ENCODE data around the gene TRAPPC2B. TPM values are rescaled to one million over a fixed set of nuclear protein-coding genes. Genes with fewer than 3 reads are reported as not detected.
"Not testable (repeated sequence)": the region's sequence is repeated elsewhere in the genome, so short reads cannot be mapped to it uniquely, and the experiment has no call there.

The TRAPPC2B gene
- total RNA-seq, 4 donors from 2014 or later: 15.3 to 22.9 (median 16.9) TPM

- ATAC-seq (ENCODE audit: low FRiP score) (peak; percentile 8), DNase-seq (ENCODE audit: low spot score) (no peak)
- TF ChIP-seq, protein P1, sequence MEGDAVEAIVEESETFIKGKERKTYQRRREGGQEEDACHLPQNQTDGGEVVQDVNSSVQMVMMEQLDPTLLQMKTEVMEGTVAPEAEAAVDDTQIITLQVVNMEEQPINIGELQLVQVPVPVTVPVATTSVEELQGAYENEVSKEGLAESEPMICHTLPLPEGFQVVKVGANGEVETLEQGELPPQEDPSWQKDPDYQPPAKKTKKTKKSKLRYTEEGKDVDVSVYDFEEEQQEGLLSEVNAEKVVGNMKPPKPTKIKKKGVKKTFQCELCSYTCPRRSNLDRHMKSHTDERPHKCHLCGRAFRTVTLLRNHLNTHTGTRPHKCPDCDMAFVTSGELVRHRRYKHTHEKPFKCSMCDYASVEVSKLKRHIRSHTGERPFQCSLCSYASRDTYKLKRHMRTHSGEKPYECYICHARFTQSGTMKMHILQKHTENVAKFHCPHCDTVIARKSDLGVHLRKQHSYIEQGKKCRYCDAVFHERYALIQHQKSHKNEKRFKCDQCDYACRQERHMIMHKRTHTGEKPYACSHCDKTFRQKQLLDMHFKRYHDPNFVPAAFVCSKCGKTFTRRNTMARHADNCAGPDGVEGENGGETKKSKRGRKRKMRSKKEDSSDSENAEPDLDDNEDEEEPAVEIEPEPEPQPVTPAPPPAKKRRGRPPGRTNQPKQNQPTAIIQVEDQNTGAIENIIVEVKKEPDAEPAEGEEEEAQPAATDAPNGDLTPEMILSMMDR (IDR thresholded peaks at IDR 0.05): no peak
These were observed 384 bp downstream of the TRAPPC2B start for GRCh38 chr19:57363688-57364181.

DNA sequence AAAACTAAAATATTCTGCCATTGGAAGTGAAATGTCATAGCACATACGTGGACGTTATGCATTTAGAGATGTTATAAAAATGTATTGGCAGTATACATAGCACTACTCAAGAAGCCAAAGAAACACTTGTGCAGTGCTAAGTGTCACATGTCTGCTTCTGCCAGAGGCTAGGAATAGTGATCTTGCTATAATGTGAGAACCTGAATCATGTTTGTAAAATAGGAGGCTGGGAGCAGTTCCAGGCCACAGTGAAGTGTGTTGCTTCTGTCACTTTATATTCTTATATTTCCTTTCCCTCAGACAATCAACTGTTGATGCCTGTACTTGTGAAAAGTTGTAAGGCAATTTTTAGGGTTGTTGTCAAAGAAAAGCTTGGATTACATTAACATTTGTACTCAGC is 3.4 kb downstream of the TRAPPC2B start:
- no peak for ATAC-seq (ENCODE audit: low FRiP score)
- no peak for DNase-seq (ENCODE audit: low spot score)
- TF ChIP-seq, protein P1 (IDR thresholded peaks at IDR 0.05): no peak

GRCh38 chr19:57374179-57374578 is 10.8 kb downstream of the TRAPPC2B start:
- TF ChIP-seq, protein P1 (IDR thresholded peaks at IDR 0.05): no peak
- DNase-seq (ENCODE audit: low spot score): no peak
- no peak for ATAC-seq (ENCODE audit: low FRiP score)

GRCh38 chr19:57374647-57375046 is 11.3 kb downstream of the TRAPPC2B start:
- ATAC-seq (ENCODE audit: low FRiP score); DNase-seq (ENCODE audit: low spot score): not testable (repeated sequence)

GRCh38 chr19:57376151-57376550 is 12.8 kb downstream of the TRAPPC2B start:
- ATAC-seq (ENCODE audit: low FRiP score) (no peak), DNase-seq (ENCODE audit: low spot score) (no peak)
- TF ChIP-seq, protein P1 (IDR thresholded peaks at IDR 0.05): no peak

DNA sequence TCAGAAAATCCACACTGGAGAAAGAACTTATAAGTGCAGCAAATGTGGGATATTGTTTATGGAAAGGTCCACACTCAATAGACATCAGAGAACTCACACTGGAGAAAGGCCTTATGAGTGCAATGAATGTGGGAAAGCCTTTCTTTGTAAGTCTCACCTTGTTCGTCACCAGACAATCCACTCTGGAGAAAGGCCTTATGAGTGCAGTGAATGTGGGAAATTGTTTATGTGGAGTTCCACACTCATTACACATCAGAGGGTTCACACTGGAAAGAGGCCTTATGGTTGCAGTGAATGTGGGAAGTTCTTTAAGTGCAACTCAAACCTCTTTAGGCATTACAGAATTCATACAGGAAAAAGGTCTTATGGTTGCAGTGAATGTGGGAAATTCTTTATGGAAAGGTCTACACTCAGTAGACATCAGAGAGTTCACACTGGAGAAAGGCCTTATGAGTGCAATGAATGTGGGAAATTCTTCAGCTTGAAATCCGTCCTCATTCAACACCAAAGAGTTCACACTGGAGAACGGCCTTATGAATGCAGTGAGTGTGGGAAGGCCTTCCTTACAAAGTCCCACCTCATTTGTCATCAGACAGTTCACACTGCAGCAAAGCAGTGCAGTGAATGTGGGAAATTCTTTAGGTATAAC is 14.3 kb downstream of the TRAPPC2B start:
- TF ChIP-seq, protein P1 (IDR thresholded peaks at IDR 0.05): no peak
- ATAC-seq (ENCODE audit: low FRiP score) (no peak), DNase-seq (ENCODE audit: low spot score) (no peak)

- no peak for ATAC-seq (ENCODE audit: low FRiP score)
- TF ChIP-seq, protein P1 (IDR thresholded peaks at IDR 0.05): no peak
- no peak for DNase-seq (ENCODE audit: low spot score)
These were observed 17.6 kb downstream of the TRAPPC2B start for GRCh38 chr19:57380923-57381322.

Data from omental fat pad (tissue), 4 donors.